Loucy (cell line): ENCODE data around the gene CEP76.

Source experiments
- EZH2phosphoT487 ChIP-seq: fragments of 200-600 bp; IDR thresholded peaks from 2 replicates; pipeline ENCODE4 v1.6.1; 2018; ENCODE audit warnings: antibody characterized with exemption, mild to moderate bottlenecking, moderate library complexity, borderline replicate concordance
- TF ChIP-seq, protein P1 (sequence below): fragments of 200-600 bp; sonication (generic); conservative IDR thresholded peaks from 2 replicates; pipeline ENCODE4 v1.5.1; 2014; ENCODE audit warnings: mild to moderate bottlenecking, antibody characterized with exemption, low read length

DNA sequence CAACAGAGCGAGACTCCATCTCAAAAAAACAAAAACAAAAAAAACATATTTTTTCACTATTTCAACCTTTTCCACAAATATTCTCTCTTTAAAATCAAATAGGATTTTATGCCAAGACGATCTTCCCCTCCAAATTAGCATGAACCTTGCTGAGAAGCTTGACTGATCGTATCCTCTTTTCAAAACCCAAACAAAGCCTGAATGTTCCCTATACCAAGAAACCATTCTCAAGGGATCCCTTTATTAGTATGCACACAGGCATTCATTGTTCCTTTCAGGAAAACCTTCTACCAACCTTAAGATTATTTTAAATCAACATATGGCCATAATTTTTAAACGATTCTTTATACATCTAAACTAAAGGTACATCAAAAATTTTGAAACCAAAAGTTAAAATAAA is 50.9 kb downstream of the CEP76 start:
- TF ChIP-seq EZH2phosphoT487, result no peak
- TF ChIP-seq, protein P1, sequence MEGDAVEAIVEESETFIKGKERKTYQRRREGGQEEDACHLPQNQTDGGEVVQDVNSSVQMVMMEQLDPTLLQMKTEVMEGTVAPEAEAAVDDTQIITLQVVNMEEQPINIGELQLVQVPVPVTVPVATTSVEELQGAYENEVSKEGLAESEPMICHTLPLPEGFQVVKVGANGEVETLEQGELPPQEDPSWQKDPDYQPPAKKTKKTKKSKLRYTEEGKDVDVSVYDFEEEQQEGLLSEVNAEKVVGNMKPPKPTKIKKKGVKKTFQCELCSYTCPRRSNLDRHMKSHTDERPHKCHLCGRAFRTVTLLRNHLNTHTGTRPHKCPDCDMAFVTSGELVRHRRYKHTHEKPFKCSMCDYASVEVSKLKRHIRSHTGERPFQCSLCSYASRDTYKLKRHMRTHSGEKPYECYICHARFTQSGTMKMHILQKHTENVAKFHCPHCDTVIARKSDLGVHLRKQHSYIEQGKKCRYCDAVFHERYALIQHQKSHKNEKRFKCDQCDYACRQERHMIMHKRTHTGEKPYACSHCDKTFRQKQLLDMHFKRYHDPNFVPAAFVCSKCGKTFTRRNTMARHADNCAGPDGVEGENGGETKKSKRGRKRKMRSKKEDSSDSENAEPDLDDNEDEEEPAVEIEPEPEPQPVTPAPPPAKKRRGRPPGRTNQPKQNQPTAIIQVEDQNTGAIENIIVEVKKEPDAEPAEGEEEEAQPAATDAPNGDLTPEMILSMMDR, result no peak
